ENCODE results near the gene ROPN1.
"Not testable (repeated sequence)": the region's sequence is repeated elsewhere in the genome, so short reads cannot be mapped to it uniquely, and the experiment has no call there.

The ROPN1 gene

GRCh38 chr3:123976181-123976898, 15.6 kb downstream of the ROPN1 start:
- H3K27ac Mint-ChIP-seq; H3K36me3 Mint-ChIP-seq (ENCODE audit: low read depth); DNase-seq; H3K9me3 Mint-ChIP-seq; H3K4me3 Mint-ChIP-seq; H3K4me1 Mint-ChIP-seq (ENCODE audit: low read depth): not testable (repeated sequence)
- H3K27me3 Mint-ChIP-seq: peaks cover 41% of the 10 kb centered on the region

- H3K27ac Mint-ChIP-seq; H3K4me1 Mint-ChIP-seq (ENCODE audit: low read depth); DNase-seq; H3K9me3 Mint-ChIP-seq; H3K36me3 Mint-ChIP-seq (ENCODE audit: low read depth); H3K4me3 Mint-ChIP-seq: not testable (repeated sequence)
- H3K27me3 Mint-ChIP-seq: peaks cover 31% of the 10 kb centered on the region
Measured at GRCh38 chr3:123975030-123975429, 16.9 kb downstream of the ROPN1 start.

- no peaks in the 10 kb centered on the region for H3K9me3 Mint-ChIP-seq
- H3K27ac Mint-ChIP-seq: no peak overlapping the region
- peaks cover 39% of the 10 kb centered on the region for H3K27me3 Mint-ChIP-seq
- DNase-seq: no peak
- no peaks in the 10 kb centered on the region for H3K4me1 Mint-ChIP-seq (ENCODE audit: low read depth)
- no peak overlapping the region for H3K4me3 Mint-ChIP-seq
- H3K36me3 Mint-ChIP-seq (ENCODE audit: low read depth): no peaks in the 10 kb centered on the region
Measured at GRCh38 chr3:123971406-123971805, 20.5 kb downstream of the ROPN1 start.

- H3K27me3 Mint-ChIP-seq: peaks cover 37% of the 10 kb centered on the region
- H3K9me3 Mint-ChIP-seq, H3K4me3 Mint-ChIP-seq: not testable (repeated sequence)
Measured at GRCh38 chr3:123967260-123967659, 24.7 kb downstream of the ROPN1 start.

GRCh38 chr3:123966799-123967198, 25.1 kb downstream of the ROPN1 start:
- H3K27ac Mint-ChIP-seq; H3K4me1 Mint-ChIP-seq (ENCODE audit: low read depth); H3K36me3 Mint-ChIP-seq (ENCODE audit: low read depth); H3K9me3 Mint-ChIP-seq; DNase-seq; H3K4me3 Mint-ChIP-seq: not testable (repeated sequence)
- peaks cover 36% of the 10 kb centered on the region for H3K27me3 Mint-ChIP-seq

More at GRCh38 chr3:123967260-123967659, 24.7 kb downstream of the ROPN1 start:
- DNase-seq; H3K4me1 Mint-ChIP-seq (ENCODE audit: low read depth); H3K36me3 Mint-ChIP-seq (ENCODE audit: low read depth); H3K27ac Mint-ChIP-seq: not testable (repeated sequence)

GRCh38 chr3:123964793-123965192, 27.1 kb downstream of the ROPN1 start:
- H3K9me3 Mint-ChIP-seq, DNase-seq, H3K27ac Mint-ChIP-seq, H3K4me3 Mint-ChIP-seq: not testable (repeated sequence)
- H3K4me1 Mint-ChIP-seq (ENCODE audit: low read depth): peaks cover 10% of the 10 kb centered on the region
- peaks cover 29% of the 10 kb centered on the region for H3K27me3 Mint-ChIP-seq
- peaks cover 11% of the 10 kb centered on the region for H3K36me3 Mint-ChIP-seq (ENCODE audit: low read depth)

GRCh38 chr3:123961508-123961856, 30.4 kb downstream of the ROPN1 start:
- no peak for DNase-seq
- Mint-ChIP-seq H3K4me3 (peak overlapping the region; percentile 95), H3K27ac (peak overlapping the region; percentile 94), H3K27me3 (peaks cover 7% of the 10 kb centered on the region), H3K4me1 (ENCODE audit: low read depth) (peaks cover 29% of the 10 kb centered on the region), H3K36me3 (ENCODE audit: low read depth) (peaks cover 17% of the 10 kb centered on the region), H3K9me3 (no peaks in the 10 kb centered on the region)

- Mint-ChIP-seq H3K27ac (peak within 1 kb of the TSS; percentile 94), H3K9me3 (no peaks in the 10 kb centered on the region), H3K27me3 (peaks cover 7% of the 10 kb centered on the region), H3K4me3 (peak within 1 kb of the TSS; percentile 95), H3K4me1 (ENCODE audit: low read depth) (peaks cover 29% of the 10 kb centered on the region), H3K36me3 (ENCODE audit: low read depth) (peaks cover 21% of the 10 kb centered on the region)
- DNase-seq: peak; percentile 87
Measured at GRCh38 chr3:123960781-123961507, 31.0 kb downstream of the ROPN1 start, which contains the start of gene CCDC14. CCDC14 (minus strand) TSS chr3:123961229; CDS start chr3:123961173, 56 bp downstream.

GRCh38 chr3:123953735-123954134, 38.2 kb downstream of the ROPN1 start:
- Mint-ChIP-seq H3K9me3 (no peaks in the 10 kb centered on the region), H3K27me3 (no peaks in the 10 kb centered on the region), H3K27ac (no peak overlapping the region), H3K4me1 (ENCODE audit: low read depth) (peaks cover 10% of the 10 kb centered on the region), H3K36me3 (ENCODE audit: low read depth) (peaks cover 67% of the 10 kb centered on the region), H3K4me3 (no peak overlapping the region)
- no peak for DNase-seq

GRCh38 chr3:123952844-123953520, 38.9 kb downstream of the ROPN1 start:
- Mint-ChIP-seq H3K4me1 (ENCODE audit: low read depth) (peaks cover 3% of the 10 kb centered on the region), H3K9me3 (no peaks in the 10 kb centered on the region), H3K27me3 (no peaks in the 10 kb centered on the region), H3K4me3 (no peak overlapping the region), H3K27ac (no peak overlapping the region), H3K36me3 (ENCODE audit: low read depth) (peaks cover 74% of the 10 kb centered on the region)
- no peak for DNase-seq

- Mint-ChIP-seq H3K4me1 (ENCODE audit: low read depth) (no peaks in the 10 kb centered on the region), H3K27me3 (no peaks in the 10 kb centered on the region), H3K4me3 (no peak overlapping the region), H3K27ac (no peak overlapping the region), H3K36me3 (ENCODE audit: low read depth) (peaks cover 78% of the 10 kb centered on the region), H3K9me3 (no peaks in the 10 kb centered on the region)
- no peak for DNase-seq
Measured at GRCh38 chr3:123951522-123952447, 40.1 kb downstream of the ROPN1 start.

GRCh38 chr3:123949641-123950040, 42.3 kb downstream of the ROPN1 start:
- Mint-ChIP-seq H3K27ac (no peak overlapping the region), H3K27me3 (no peaks in the 10 kb centered on the region), H3K4me3 (no peak overlapping the region), H3K9me3 (no peaks in the 10 kb centered on the region), H3K36me3 (ENCODE audit: low read depth) (peaks cover 82% of the 10 kb centered on the region), H3K4me1 (ENCODE audit: low read depth) (no peaks in the 10 kb centered on the region)
- DNase-seq: no peak

- Mint-ChIP-seq H3K9me3 (no peaks in the 10 kb centered on the region), H3K4me1 (ENCODE audit: low read depth) (no peaks in the 10 kb centered on the region), H3K36me3 (ENCODE audit: low read depth) (peaks cover 86% of the 10 kb centered on the region), H3K4me3 (no peak overlapping the region), H3K27me3 (no peaks in the 10 kb centered on the region), H3K27ac (no peak overlapping the region)
- DNase-seq: no peak
Measured at GRCh38 chr3:123948449-123948848, 43.5 kb downstream of the ROPN1 start.

GRCh38 chr3:123947482-123947881, 44.4 kb downstream of the ROPN1 start:
- no peak for DNase-seq
- Mint-ChIP-seq H3K4me3 (no peak overlapping the region), H3K27me3 (no peaks in the 10 kb centered on the region), H3K4me1 (ENCODE audit: low read depth) (no peaks in the 10 kb centered on the region), H3K36me3 (ENCODE audit: low read depth) (peaks cover 84% of the 10 kb centered on the region), H3K27ac (no peak overlapping the region), H3K9me3 (no peaks in the 10 kb centered on the region)
